Epithelial cell of prostate (primary cell): ENCODE data around the gene LRRC42.

Experiments used
- DNase-seq: peaks from one replicate; pipeline ENCODE4 v3.0.0-alpha.2; 2011; ENCODE audit warnings: low read depth, low spot score
- H3K27ac ChIP-seq: fragments of 450-650 bp; 2 replicates; pipeline ENCODE4 v1.5.1; 2017; ENCODE audit warnings: mild to moderate bottlenecking

The LRRC42 gene, protein sequence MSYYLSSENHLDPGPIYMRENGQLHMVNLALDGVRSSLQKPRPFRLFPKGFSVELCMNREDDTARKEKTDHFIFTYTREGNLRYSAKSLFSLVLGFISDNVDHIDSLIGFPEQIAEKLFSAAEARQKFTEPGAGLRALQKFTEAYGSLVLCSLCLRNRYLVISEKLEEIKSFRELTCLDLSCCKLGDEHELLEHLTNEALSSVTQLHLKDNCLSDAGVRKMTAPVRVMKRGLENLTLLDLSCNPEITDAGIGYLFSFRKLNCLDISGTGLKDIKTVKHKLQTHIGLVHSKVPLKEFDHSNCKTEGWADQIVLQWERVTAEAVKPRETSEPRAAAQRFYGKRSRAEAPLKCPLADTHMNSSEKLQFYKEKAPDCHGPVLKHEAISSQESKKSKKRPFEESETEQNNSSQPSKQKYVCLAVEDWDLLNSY

DNA sequence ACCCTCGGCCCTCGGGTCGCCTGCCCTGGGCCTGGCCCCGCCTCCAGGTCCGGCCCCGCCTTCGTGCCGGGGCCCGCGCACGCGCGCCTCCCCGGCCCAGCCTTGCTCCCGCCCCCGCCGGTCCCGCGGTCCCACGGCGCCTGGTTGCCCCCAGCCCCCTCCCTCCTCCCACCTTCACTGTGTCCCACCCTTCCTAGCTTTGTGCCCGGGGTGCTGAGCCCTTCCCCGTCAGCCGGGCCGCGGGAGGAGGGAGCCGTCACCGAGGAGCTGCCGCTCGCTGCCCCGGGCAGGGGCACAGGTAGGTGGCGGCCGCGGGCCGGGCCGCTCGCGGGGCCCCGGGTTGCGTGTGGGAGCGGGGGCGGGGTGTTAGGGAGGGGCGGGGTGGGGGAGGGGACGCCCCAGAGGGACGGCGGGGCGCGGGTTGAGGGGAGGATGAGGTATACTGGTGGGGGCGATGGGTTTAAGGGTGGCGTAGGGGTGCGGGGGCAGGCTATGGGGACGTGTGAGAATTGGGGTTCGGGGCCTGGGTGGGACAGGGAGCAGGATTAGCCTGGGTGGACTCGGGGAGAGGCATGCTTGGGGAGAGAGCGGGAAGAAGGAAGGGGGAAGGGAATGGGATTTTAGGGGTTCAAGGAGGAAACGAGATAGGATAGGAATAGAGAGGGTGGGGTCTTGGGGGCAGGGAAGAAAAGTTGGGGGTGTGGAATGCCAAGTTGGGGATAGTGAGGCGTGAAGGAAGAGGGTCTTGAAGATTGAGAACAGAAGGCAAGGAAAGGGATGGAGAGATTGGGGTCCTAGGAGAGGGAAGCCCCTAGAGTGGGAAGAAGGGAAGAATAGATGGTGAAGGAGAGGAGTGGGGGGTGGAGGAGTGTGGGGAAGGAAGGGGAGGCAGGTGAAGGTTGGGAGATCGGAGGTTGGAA, at the start of gene LRRC42:
Gene LRRC42 (plus strand): TSS at position 99 of the 920 bp plus-strand sequence. CDS start 5,650 bp downstream, outside the sequence.
- DNase-seq = no peak
- H3K27ac ChIP-seq = peak within 1 kb of the TSS; percentile 76

DNA sequence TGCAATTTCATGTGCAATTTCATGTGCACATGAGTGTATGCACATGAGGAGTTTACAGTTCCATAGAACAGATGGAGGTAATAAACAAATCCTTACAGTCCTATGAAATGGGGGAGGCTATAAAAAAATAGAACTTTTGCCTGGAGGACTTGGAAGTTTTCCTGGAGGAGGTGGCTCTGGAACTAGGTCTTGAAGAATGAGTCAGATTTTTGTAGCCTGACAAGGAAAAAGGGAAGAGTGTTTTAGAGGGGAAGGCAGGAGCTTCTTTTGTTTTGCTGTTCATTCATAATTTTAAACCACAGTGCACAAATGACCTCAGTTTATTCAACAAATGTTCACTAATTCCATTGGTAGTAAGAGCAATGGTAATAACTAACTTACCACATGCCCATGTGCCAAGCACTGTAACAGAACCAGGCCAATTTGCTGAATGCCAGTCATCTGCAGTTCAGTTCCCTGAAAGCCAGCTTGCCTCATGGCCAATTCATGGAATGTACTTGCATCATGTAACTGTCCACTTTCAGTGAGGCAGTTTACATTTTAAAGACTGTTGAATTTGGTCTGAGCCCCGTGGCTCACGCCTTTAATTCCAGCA, 49.4 kb upstream of the LRRC42 start:
- no peak for DNase-seq
- peak overlapping the region; percentile 40 for H3K27ac ChIP-seq

DNA sequence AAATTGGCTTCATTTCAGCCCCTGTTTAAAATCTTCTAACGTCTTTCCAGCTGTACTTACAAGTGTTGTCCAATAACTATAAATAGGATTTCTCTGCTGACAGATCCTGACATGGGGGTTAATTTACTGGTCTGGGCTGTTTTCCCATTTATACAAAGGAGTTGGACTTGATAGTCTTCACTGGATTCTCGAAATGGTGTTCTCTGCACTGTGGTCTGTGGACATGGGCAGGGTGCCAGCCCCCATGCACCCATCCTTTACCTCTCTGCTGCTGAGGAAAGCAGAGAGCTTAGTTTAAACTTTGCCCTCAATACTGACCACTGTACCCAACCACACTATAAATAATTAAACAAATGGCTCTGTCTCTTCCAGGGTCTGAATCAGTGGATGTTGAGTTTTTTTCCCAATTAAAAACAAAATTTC, 46.9 kb upstream of the LRRC42 start:
- H3K27ac ChIP-seq = no peak overlapping the region
- DNase-seq = no peak

DNA sequence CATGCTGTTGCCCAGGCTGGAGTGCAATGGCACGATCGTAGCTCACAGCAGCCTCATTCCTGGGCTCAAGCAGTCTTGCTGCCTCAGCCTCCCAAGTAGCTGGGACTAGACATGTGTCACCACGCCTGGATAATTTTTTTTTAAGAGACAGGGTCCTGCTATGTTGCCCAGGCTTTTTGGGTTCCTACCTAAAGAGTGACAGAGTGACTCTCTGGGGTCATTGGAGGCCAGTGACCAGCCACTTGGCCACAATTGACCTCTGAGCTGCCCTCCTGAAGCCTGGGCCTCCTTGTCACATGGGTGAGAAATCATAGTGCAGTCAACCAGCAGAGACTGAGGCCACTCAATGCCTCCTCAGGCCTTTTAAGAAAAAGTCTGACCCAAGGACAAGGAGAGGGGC, 46.4 kb upstream of the LRRC42 start:
- H3K27ac ChIP-seq = no peak overlapping the region
- no peak for DNase-seq

DNA sequence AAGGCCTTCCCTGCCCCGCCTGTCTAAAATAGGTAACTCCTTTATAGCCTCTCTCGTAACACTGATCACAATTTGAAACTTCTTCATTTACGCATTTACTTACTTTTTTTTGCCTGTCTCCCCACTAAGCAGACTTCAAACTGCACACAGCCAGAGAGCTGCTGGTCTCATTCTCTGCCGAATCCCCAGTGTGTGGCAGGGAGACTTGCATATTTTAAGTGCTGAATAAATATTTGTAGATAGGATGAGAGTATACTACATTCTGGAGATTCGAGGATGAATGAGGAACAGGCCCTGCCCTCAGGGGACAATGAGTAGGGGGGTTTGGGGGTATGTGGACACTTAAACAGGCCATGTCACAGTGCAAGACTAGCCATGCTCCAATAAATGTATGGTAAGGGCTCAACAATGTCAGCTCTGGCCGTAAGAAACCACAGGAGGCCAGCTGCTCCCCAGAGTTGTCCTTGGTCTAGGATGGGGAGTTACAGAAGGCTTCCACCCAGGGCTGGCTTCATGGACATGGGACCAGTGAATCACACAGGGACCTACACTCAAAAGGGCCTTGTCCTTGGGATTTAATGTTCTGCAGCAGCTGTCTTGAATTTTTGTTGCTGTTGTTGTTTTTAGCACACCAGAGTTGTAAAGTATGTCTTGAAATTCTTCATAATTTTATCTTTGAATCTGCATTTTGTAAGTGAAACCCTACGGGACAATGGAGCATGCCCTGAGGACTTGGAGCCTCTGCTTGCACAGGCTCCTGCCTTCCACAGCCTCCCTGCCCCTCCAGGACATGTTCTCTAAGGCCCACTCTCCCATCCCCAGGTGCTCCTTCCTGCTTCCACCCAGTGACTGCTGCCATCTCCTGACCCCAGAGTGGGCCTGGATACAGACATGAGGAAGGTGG, 43.7 kb upstream of the LRRC42 start:
- DNase-seq = no peak
- no peak overlapping the region for H3K27ac ChIP-seq

DNA sequence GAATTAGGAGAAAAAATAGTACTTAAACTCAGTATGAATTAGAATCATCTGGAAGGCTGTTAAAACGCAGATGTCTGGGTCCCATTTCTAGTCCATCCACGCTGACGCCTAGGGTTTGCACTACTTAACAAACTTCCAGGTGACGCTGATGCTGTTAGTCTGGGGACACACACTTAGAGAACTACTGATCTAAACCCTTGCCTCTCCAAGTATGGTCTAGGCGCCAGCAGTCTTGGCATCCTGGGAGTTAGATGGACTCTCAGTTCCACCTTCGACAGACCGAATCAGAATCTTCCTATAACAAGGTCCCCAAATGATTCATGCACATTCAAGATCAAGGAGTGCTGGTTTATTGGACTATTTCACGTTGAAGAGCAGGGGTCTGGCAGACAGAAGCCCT, 40.6 kb upstream of the LRRC42 start:
- no peak overlapping the region for H3K27ac ChIP-seq
- no peak for DNase-seq

DNA sequence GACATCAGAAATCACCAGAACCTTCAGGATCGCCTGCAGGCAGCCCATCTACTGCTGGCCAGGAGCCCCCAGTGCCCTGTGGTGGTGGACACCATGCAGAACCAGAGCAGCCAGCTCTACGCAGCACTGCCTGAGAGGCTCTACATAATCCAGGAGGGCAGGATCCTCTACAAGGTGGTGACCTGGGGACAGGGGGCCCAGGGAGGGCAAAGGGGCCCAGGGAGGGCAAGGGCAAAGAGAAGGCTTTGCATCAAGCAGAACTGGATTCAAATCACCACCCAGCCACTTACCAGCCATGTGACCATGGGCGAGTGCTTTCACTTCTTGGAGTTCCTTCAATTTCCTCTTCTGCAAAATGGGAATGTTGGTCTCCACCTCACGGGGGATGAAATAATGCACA, 40.0 kb upstream of the LRRC42 start:
- no peak for DNase-seq

DNA sequence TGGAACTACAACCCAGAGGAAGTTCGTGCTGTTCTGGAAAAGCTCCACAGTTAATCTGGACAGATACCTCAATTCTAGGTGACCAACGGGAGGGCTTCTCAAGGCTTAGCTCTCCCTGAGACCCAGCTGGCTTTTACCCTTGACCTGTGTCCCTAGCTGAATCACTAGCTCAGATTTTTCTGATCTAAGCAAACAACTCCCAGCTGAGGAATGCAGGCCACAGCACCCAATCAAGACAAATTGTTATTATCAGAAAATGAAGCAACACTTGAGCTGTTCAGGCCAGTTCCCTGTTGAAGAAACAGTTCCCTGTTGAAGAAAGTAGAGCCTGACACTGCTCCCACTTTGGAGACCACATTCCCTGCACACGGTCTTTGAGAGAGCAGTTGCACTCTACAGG, 36.2 kb upstream of the LRRC42 start:
- H3K27ac ChIP-seq = peak overlapping the region; percentile 23
- DNase-seq = no peak

More for the DNA sequence above, 40.0 kb upstream of the LRRC42 start:
- no peak overlapping the region for H3K27ac ChIP-seq

DNA sequence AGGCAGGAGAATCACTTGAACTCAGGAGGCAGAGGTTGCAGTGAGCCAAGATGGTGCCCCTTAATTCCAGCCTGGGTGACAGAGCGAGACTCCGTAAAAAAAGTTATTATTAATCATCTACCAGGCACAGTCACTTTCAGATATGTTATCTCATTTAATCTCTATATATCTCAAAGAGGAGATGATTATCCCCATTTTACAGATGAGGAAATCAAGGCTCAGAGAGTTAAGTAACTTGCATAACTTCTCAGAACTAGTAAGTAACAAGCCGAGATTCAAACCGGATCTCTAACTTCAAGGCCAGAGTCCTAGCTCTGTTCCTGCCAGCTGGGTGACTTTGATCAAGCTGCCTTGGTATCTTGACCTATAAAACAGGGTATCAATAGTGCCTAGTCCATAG, 34.7 kb upstream of the LRRC42 start:
- no peak for DNase-seq
- H3K27ac ChIP-seq = no peak overlapping the region

DNA sequence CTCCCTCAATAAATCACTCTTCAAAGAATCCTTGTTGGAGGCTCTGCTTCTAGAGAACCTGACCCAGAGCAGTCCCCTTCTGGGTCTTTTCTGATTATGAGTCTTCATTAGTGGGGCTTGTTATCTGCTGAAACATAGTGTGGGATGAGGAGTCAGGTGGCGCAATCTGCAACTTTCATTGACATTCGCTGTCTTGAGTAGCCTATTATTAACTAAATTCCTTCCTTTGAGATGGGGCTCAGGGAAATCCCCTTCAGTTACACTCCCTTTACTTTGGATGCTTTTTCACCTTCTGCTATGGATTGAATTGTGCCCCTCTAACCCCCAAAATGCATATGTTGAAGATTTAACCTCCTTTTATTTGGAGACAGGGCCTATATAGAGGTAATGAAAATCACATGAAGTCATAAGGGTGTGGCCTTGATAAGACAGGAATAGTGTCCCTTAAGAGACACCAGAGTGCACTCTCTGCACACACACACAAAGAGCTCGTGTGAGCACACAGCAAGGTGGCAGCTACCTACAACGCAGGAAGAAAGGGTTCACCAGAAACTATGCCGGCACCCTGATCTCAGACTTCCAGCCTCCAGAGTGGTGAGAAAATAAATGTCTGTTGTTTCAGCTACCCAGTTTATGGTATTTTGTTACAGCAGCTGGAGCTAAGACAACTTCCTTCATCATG, 32.7 kb upstream of the LRRC42 start:
- no peak for DNase-seq
- H3K27ac ChIP-seq = no peak overlapping the region

DNA sequence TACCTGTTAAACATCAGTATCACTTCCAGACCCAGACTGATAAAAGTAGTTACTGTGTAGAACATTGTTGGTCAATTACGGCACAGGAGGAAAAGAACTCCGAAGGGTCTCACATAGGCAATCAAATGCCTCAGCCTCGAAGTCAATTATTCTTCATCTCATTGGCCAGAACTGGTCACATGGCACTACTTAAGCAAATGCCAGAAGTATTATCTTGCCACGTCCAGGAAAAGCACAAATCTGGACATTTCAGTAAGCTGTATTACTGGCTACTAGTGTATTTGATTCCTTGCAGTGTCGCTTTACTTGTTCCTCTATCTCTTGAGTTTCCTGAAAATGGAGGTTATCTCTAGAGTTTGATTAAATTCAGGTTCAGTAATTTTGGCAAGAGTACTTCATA, 27.8 kb upstream of the LRRC42 start:
- H3K27ac ChIP-seq = no peak overlapping the region
- no peak for DNase-seq

DNA sequence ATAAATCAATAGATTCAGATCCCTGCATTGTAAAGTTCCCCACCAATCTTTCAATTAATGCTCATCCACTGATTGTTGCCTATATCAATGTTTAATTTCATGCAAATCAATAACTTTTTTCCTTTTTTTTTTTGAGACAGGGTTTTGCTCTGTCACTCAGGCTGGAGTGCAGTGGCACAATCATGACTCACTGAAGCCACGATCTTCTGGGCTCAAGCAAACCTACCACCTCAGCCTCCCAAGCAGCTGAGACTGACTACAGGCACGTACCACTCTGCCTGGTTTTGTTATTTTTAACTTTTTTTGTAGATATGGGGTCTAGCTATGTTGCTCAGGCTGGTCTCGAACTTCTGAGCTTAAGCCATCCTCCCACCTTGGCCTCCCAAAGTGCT, 26.5 kb upstream of the LRRC42 start:
- no peak overlapping the region for H3K27ac ChIP-seq
- no peak for DNase-seq

DNA sequence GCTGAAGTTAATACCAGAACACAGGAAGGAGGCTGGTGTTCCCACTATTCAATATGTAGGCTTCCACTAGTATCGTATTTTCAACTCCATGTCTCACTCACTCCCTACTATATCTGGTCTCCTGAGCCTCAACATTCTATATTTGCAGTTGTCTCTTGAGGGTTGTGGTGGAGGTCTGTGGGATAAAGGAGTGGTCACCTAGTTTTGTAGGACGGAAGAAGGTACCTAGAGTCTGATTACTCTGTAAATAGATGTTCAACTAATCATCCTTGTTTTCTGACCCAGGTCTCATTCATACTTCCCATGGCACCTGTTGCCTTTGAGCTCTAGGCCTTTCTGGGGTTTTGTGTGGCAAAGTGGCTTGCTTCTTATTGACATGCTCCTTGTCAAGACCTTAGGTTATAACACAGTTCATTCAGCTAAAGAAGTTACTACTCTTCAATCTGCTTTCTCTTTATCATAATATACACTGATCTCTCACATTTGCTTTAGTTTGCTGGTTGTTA, 18.7 kb upstream of the LRRC42 start:
- no peak overlapping the region for H3K27ac ChIP-seq
- no peak for DNase-seq

DNA sequence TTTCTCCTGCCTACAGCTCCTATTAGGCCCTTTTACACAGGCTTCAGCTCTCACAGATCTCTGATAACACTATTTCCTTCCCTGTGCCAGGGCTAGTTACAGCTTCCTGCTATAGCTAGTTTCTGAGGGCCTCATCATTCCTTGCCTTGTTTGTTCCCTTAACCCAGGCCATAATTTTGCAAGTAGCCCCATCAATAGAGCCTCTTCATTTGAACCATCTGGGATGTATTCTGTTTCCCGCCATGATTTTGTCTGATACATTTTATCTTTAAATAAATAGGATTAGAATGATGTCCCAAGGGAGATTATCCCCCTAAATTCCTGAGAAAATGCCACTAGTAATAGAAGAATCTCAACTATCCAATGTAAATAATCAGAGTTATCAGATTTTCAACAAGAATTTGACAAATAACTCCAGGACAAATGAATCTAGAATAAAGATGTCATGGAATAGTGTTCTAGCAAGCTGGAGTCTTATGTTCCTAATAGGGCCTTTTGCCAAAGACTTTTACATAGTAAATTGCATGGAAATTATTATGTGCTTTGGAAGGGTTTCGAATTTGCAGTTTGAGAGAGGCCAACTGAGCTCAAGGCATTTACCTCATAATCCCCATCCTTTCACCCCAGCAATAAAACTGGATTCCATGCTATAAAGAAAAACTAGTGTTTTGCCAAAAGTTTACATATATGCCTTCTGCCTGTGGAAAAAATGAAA, 16.7 kb upstream of the LRRC42 start:
- no peak for DNase-seq

DNA sequence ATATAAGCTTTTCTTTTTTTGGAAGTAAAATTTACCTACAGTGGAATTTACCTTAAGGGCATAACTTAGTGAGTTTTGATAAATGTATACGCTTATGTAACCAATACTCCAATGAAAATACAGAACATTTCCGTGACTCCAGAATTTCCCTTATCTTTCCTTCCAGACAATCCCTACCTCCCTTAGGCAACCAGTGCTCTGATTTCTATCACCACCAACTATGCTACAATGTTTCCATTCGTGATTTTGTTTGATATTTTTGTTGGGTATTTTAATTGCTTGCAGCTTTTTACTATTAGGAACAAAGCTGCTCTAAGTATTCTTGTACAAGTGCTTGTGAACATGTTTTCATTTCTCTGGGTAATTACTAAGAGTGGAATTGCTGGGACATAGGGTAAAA, 15.2 kb upstream of the LRRC42 start:
- no peak overlapping the region for H3K27ac ChIP-seq
- no peak for DNase-seq

More for the DNA sequence above, 16.7 kb upstream of the LRRC42 start:
- H3K27ac ChIP-seq = no peak overlapping the region

DNA sequence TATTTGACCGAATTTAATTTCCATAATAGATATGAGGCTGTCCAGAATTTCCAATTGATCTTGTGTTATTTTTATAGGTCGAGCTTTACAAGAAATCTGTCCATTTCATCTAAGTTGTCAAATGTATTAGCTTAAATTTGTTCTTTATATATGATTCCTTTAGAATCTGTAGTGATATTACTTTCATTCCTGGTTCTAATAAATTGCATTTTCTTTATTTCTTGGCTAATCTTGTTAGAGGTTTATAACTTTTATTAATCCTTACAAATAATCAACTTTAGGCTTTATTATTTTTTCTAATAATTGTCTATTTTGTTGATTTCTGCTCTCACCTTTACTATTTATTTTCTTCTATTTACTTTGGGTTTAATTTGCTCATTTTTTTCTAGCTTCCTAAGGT, 14.6 kb upstream of the LRRC42 start:
- H3K27ac ChIP-seq = no peak overlapping the region
- DNase-seq = no peak

DNA sequence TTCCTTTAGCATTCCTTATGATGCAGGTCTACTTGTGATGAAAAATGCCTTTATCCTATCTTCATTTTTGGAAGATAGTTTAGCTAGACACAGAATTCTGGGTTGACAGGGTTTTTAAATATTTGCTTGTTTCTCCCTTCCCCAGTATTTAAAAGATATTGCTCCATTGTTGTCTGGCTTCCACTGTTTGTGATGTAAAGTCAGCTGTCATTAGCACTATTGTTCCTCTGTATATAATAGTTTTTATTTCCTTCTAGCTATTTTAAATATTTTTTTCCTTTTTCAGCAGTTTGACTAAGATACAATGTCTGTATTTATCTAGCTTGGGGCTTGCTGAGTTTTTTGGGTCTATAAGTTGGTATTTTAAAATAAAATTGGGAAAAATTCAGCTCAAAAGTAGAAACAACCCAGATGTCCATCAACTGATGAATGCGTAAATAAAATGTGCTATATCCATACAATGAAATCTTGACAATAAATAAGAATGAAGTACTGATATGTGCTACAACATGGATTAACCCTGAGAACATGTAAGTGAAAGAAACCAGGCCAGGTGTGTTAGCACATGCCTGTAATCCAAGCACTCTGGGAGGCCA, 11.9 kb upstream of the LRRC42 start:
- no peak overlapping the region for H3K27ac ChIP-seq
- no peak for DNase-seq

DNA sequence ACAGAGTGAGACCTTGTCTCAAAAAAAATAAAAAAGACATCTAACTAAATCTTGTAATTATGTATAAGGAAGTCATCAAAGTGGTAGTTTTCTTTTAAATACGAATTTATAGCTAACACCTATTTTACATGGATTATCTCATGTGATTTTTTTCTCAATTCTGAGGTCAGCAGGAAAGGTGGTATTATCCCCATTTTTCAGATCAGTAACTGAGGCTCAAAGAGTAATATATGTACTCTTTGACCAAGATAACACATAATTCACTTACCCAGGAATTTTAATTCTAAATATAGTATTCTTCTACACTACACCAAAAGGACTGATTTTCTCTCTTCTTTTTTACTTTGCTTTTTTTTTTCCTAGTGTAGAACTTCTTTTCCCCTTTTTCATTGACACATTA, 9.7 kb upstream of the LRRC42 start:
- no peak for DNase-seq

More for the DNA sequence above, 9.7 kb upstream of the LRRC42 start:
- no peak overlapping the region for H3K27ac ChIP-seq
